C4-2B (cell line): Measurements from ENCODE around the gene GDI1.

Experiments
- ZFX ChIP-seq: fragments of 450-650 bp; IDR thresholded peaks from 2 replicates; pipeline ENCODE4 v1.6.1; 2017
- TF ChIP-seq, protein P1 (sequence below): fragments of 450-650 bp; conservative IDR thresholded peaks from 2 replicates; pipeline ENCODE4 v1.5.1; 2017; ENCODE audit warnings: mild to moderate bottlenecking

DNA sequence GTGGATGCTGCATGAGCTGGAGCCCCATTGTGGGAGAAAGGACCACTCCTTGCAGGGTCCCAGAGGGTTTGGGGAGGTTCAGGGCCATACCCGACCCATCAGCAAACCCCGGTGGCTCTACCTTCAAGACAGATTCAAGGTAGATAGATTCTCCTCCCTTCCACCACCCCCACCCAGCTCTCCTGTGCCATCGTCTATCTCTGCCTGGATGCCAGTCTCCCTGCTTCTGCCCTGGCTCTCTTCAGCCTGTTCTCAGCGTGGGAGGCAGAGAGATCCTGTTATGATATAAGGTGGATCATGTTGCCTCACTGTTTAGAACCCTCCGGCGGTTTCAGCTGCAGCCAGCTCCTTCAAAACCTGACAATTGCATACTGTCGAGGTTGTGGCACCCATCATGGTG is 36.7 kb downstream of the GDI1 start:
- TF ChIP-seq, protein P1, sequence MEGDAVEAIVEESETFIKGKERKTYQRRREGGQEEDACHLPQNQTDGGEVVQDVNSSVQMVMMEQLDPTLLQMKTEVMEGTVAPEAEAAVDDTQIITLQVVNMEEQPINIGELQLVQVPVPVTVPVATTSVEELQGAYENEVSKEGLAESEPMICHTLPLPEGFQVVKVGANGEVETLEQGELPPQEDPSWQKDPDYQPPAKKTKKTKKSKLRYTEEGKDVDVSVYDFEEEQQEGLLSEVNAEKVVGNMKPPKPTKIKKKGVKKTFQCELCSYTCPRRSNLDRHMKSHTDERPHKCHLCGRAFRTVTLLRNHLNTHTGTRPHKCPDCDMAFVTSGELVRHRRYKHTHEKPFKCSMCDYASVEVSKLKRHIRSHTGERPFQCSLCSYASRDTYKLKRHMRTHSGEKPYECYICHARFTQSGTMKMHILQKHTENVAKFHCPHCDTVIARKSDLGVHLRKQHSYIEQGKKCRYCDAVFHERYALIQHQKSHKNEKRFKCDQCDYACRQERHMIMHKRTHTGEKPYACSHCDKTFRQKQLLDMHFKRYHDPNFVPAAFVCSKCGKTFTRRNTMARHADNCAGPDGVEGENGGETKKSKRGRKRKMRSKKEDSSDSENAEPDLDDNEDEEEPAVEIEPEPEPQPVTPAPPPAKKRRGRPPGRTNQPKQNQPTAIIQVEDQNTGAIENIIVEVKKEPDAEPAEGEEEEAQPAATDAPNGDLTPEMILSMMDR: no peak
- TF ChIP-seq ZFX: no peak
